ENCODE data around the gene TCP10L. TPM values are rescaled to one million over a fixed set of nuclear protein-coding genes. Genes with fewer than 3 reads are reported as not detected.

The TCP10L gene
- total RNA-seq, 6 donors from 2014 or later = 1.0 to 2.7 (median 1.1) TPM; not detected in 3

GRCh38 chr21:32549886-32550285 is 35.4 kb downstream of the TCP10L start:
- Histone ChIP-seq H3K36me3 (no peaks in the 10 kb centered on the region), H3K4me3 (no peak overlapping the region), H3K27ac (no peak overlapping the region), H3K4me1 (no peaks in the 10 kb centered on the region), H3K9me3 (no peaks in the 10 kb centered on the region), H3K27me3 (no peaks in the 10 kb centered on the region)
- no peak for ATAC-seq (ENCODE audit: low FRiP score in 2 of 2)
- 79 to 97% methylated on average over 3 of the region's 3 CpGs for WGBS, 2 donors
- TF ChIP-seq CTCF (IDR thresholded peaks at IDR 0.05) (no peak), POLR2AphosphoS5 (IDR thresholded peaks at IDR 0.05) (no peak), POLR2A (IDR thresholded peaks at IDR 0.05) (no peak), EP300 (IDR thresholded peaks at IDR 0.05) (no peak)
- DNase-seq = no peak

GRCh38 chr21:32549440-32549839 is 35.9 kb downstream of the TCP10L start:
- no peak overlapping the region for H3K27ac ChIP-seq
- TF ChIP-seq CTCF (IDR thresholded peaks at IDR 0.05) = no peak
- no peak for TF ChIP-seq POLR2AphosphoS5 (IDR thresholded peaks at IDR 0.05)
- no peak for TF ChIP-seq POLR2A (IDR thresholded peaks at IDR 0.05)
- no peak for TF ChIP-seq EP300 (IDR thresholded peaks at IDR 0.05)
- ATAC-seq (ENCODE audit: low FRiP score in 2 of 2) = no peak
- H3K4me1 ChIP-seq = no peaks in the 10 kb centered on the region
- H3K4me3 ChIP-seq = no peak overlapping the region
- H3K9me3 ChIP-seq = no peaks in the 10 kb centered on the region
- DNase-seq = no peak
- no peaks in the 10 kb centered on the region for H3K27me3 ChIP-seq
- H3K36me3 ChIP-seq = no peaks in the 10 kb centered on the region
- WGBS, 2 donors = 33 to 37% methylated on average over 1 of the region's 1 CpG

- DNase-seq (no peak), ATAC-seq (ENCODE audit: low FRiP score in 2 of 2) (no peak)
- Histone ChIP-seq H3K4me3 (no peak overlapping the region), H3K4me1 (no peaks in the 10 kb centered on the region), H3K9me3 (no peaks in the 10 kb centered on the region), H3K27me3 (no peaks in the 10 kb centered on the region), H3K36me3 (no peaks in the 10 kb centered on the region), H3K27ac (no peak overlapping the region)
- no peak for TF ChIP-seq EP300 (IDR thresholded peaks at IDR 0.05)
- TF ChIP-seq POLR2AphosphoS5 (IDR thresholded peaks at IDR 0.05) = no peak
- no peak for TF ChIP-seq POLR2A (IDR thresholded peaks at IDR 0.05)
- TF ChIP-seq CTCF (IDR thresholded peaks at IDR 0.05) = no peak
- 60 to 70% methylated on average over 8 of the region's 8 CpGs for WGBS, 2 donors
Observed at GRCh38 chr21:32548978-32549377, 36.3 kb downstream of the TCP10L start.

- 83 to 88% methylated on average over 4 of the region's 4 CpGs for WGBS, 2 donors
- DNase-seq (no peak), ATAC-seq (ENCODE audit: low FRiP score in 2 of 2) (peak in 1 of 2 donors; percentile 28)
- Histone ChIP-seq H3K4me3 (no peak overlapping the region), H3K27me3 (no peaks in the 10 kb centered on the region), H3K4me1 (no peaks in the 10 kb centered on the region), H3K36me3 (no peaks in the 10 kb centered on the region), H3K27ac (no peak overlapping the region), H3K9me3 (no peaks in the 10 kb centered on the region)
- TF ChIP-seq EP300 (IDR thresholded peaks at IDR 0.05) (no peak), CTCF (IDR thresholded peaks at IDR 0.05) (no peak), POLR2A (IDR thresholded peaks at IDR 0.05) (no peak), POLR2AphosphoS5 (IDR thresholded peaks at IDR 0.05) (no peak)
Observed at GRCh38 chr21:32547018-32547417, 38.3 kb downstream of the TCP10L start.

- Histone ChIP-seq H3K9me3 (no peaks in the 10 kb centered on the region), H3K27me3 (no peaks in the 10 kb centered on the region), H3K4me1 (no peaks in the 10 kb centered on the region), H3K27ac (no peak overlapping the region), H3K4me3 (no peak overlapping the region), H3K36me3 (no peaks in the 10 kb centered on the region)
- DNase-seq (no peak), ATAC-seq (ENCODE audit: low FRiP score in 2 of 2) (no peak)
- TF ChIP-seq CTCF (IDR thresholded peaks at IDR 0.05) (no peak), EP300 (IDR thresholded peaks at IDR 0.05) (no peak), POLR2AphosphoS5 (IDR thresholded peaks at IDR 0.05) (no peak), POLR2A (IDR thresholded peaks at IDR 0.05) (no peak)
- 84 to 86% methylated on average over 6 of the region's 6 CpGs for whole genome bisulfite sequencing, 2 donors
Observed at GRCh38 chr21:32545948-32546441, 39.3 kb downstream of the TCP10L start.
